Brain microvascular endothelial cell (primary cell): ENCODE measurements around the gene LAMA1.

ENCODE experiments used
- DNase-seq: peaks from one replicate; pipeline ENCODE4 v3.0.0-alpha.2; 2020
- H3K27ac ChIP-seq: fragments of 250-450 bp; sonication (Bioruptor Pico); 2 replicates; pipeline ENCODE4 v1.5.1; 2020; ENCODE audit warnings: mild to moderate bottlenecking, moderate library complexity
- H3K27me3 ChIP-seq: fragments of 250-450 bp; sonication (Bioruptor Pico); replicated peaks from 2 replicates; pipeline ENCODE4 v1.5.1; 2020; ENCODE audit warnings: mild to moderate bottlenecking
- H3K36me3 ChIP-seq: fragments of 250-450 bp; sonication (Bioruptor Pico); replicated peaks from 2 replicates; pipeline ENCODE4 v1.5.1; 2020; ENCODE audit warnings: mild to moderate bottlenecking
- H3K4me3 ChIP-seq: 2 replicates; pipeline ENCODE4 v1.5.1; 2011; ENCODE audit warnings: low read depth, mild to moderate bottlenecking, control low read depth, low read length, moderate library complexity
- in situ Hi-C: cut with HindIII; loops from 2 replicates; pipeline ENCODE4 v1.10.0; 2017; ENCODE audit warnings: low sequenced_read_pairs, low pct_ligation_motif_present
- TF ChIP-seq, protein P1 (sequence below): IDR thresholded peaks from 2 replicates; pipeline ENCODE4 v1.5.1; 2011; ENCODE audit warnings: low read depth, mild to moderate bottlenecking, moderate library complexity, low read length, control low read depth, inconsistent platforms; ENCODE audit errors: missing control alignments

LAMA1 gene

DNA sequence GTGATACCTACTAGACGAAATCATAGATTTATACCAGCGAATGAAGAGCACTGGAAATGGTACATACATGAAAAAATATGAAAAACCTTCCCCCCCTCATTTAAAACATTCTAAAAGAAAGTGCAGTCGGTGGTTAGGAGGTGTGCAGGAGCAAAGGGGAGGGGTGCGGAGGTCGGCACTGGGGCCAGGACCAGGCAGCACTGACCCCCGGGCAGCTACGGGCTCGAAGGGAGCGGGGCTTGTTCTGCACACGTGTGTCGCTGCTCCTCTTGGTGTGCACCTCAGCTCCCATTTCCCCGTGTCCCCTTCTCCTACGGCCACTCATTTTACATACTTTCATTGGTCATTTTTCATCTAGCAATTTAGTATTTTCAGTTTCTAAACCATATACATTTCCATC, 89.0 kb downstream of the LAMA1 start:
- in situ Hi-C loops, result no loop called here
- H3K4me3 ChIP-seq, result no peak overlapping the region
- TF ChIP-seq, protein P1, sequence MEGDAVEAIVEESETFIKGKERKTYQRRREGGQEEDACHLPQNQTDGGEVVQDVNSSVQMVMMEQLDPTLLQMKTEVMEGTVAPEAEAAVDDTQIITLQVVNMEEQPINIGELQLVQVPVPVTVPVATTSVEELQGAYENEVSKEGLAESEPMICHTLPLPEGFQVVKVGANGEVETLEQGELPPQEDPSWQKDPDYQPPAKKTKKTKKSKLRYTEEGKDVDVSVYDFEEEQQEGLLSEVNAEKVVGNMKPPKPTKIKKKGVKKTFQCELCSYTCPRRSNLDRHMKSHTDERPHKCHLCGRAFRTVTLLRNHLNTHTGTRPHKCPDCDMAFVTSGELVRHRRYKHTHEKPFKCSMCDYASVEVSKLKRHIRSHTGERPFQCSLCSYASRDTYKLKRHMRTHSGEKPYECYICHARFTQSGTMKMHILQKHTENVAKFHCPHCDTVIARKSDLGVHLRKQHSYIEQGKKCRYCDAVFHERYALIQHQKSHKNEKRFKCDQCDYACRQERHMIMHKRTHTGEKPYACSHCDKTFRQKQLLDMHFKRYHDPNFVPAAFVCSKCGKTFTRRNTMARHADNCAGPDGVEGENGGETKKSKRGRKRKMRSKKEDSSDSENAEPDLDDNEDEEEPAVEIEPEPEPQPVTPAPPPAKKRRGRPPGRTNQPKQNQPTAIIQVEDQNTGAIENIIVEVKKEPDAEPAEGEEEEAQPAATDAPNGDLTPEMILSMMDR, result no peak
- no peaks in the 10 kb centered on the region for H3K27me3 ChIP-seq
- peaks cover 2% of the 10 kb centered on the region for H3K36me3 ChIP-seq
- no peak overlapping the region for H3K27ac ChIP-seq
- no peak for DNase-seq

DNA sequence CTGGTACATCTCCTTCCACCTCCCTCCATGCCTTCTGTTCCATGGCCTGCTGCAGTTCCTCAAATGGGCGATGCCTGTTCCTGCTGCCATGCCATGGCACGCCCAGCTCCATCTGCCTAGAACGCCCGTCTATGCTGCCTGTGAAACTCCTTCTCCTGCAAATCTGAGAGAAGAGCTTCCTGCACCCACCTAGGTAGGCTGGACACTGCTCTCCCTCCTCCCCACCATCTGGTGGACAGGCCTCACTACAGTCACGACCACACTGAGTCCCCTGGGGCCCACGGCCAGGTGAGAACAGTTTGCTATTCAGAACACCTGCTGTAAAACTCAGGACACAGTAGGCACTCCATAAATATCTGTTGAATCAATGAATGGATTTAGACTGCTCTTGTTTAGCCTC, 92.4 kb downstream of the LAMA1 start:
- Histone ChIP-seq H3K27me3 (no peaks in the 10 kb centered on the region), H3K27ac (no peak overlapping the region), H3K36me3 (peaks cover 13% of the 10 kb centered on the region), H3K4me3 (no peak overlapping the region)
- in situ Hi-C loops, result no loop called here
- no peak for DNase-seq
- TF ChIP-seq, protein P1, result no peak

DNA sequence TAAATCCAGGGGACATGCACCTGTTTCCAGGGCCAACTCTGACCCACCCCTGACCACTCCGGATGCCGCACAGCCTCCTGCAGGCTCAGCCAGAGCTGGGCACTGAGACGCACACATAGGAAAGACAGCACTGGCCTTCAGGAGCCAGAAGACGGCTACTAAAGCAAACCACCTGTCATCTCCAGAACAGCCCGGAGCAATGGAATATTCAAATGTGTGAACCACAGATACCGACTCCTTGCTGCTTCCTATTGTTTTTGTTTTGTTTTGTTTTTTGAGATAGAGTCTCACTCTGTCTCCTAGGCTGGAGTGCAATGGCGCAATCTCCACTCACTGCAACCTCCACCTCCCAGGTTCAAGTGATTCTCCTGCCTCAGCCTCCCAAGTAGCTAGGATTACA, 94.0 kb downstream of the LAMA1 start:
- no peak overlapping the region for H3K27ac ChIP-seq
- no peak for DNase-seq
- no peak overlapping the region for H3K4me3 ChIP-seq
- H3K36me3 ChIP-seq, result peaks cover 13% of the 10 kb centered on the region
- in situ Hi-C loops, result no loop called here
- TF ChIP-seq, protein P1, result no peak
- H3K27me3 ChIP-seq, result no peaks in the 10 kb centered on the region

DNA sequence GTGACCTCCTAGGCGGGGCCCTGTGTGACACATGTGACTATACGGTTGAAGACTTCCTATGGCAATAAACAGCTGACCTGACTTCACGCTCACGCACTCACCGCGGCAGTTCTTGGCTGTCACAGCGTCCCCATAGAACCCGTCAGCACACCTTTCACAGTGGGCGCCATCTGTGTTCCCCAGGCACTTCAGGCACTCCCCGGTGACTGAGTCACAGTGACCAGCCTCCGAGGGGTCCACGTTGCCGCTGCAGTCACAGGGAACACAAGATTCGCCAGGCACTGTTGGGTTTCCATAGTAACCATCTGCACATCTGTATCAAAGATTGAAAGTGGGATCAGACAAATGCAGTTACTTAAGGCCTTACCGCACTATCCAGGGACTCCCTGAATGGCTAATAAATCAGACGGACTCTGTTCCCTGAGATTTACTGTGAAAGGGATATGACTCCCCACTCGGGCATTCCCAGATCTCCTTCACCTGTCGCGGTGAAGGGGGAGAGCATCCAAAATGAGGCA, 94.5 kb downstream of the LAMA1 start:
- Histone ChIP-seq H3K27me3 (no peaks in the 10 kb centered on the region), H3K27ac (no peak overlapping the region), H3K4me3 (no peak overlapping the region), H3K36me3 (peaks cover 13% of the 10 kb centered on the region)
- in situ Hi-C loops, result no loop called here
- DNase-seq, result no peak
- TF ChIP-seq, protein P1, result no peak

DNA sequence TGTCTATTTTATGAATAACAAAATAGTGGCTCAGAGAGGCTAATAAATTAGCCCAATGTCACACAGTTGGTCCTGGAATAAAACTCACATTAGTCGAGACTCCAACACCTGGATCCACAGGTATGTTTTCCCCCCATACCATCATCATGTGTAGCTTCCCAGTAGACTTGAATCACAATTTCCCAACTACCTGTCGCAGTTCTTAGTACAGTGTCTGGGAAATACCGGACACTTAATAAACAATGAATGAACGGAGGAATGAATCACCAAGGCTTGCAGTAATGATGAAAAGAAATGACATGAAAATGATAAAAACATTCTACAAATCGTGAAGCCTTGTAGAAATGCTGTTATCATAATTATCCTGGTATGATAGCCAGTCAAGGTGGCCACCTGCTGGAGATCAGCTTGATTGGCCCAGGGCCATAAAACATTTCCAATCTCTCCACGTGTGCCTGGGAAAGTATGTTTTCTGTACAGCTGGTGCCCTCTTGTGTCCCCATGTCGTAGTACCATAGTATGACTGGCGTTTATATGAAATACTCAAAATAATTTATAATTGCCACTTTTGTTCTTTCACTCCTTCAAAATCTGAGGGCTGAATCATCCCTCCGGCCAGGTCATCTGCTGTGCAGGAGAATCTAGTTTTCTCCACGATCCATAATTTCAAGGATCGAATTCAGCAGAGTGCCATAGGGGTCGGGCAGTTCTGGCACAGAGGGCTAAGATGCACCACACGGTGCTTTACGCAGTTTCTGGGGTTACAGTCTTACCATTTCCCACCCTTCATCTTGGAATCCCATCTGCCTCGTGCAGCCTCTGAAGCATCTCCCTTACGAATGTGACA, 95.4 kb downstream of the LAMA1 start:
- Histone ChIP-seq H3K27ac (no peak overlapping the region), H3K36me3 (peaks cover 14% of the 10 kb centered on the region), H3K4me3 (no peak overlapping the region), H3K27me3 (no peaks in the 10 kb centered on the region)
- TF ChIP-seq, protein P1, result peak; percentile 58
- in situ Hi-C loops, result no loop called here
- DNase-seq, result peak; percentile 32
